Measurements from ENCODE around the gene ERFE.
"Not testable (repeated sequence)": the region's sequence is repeated elsewhere in the genome, so short reads cannot be mapped to it uniquely, and the experiment has no call there.

Gene ERFE, protein sequence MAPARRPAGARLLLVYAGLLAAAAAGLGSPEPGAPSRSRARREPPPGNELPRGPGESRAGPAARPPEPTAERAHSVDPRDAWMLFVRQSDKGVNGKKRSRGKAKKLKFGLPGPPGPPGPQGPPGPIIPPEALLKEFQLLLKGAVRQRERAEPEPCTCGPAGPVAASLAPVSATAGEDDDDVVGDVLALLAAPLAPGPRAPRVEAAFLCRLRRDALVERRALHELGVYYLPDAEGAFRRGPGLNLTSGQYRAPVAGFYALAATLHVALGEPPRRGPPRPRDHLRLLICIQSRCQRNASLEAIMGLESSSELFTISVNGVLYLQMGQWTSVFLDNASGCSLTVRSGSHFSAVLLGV
- total RNA-seq, result 0 to 0.21 reads per million in 2 donors

- DNase-seq, result peak; percentile 18
Measured at GRCh38 chr2:238158509-238159070, at the start of gene ERFE. TSS of gene ERFE (plus strand) at chr2:238158970. CDS start at chr2:238159008, 38 bp downstream.

DNA sequence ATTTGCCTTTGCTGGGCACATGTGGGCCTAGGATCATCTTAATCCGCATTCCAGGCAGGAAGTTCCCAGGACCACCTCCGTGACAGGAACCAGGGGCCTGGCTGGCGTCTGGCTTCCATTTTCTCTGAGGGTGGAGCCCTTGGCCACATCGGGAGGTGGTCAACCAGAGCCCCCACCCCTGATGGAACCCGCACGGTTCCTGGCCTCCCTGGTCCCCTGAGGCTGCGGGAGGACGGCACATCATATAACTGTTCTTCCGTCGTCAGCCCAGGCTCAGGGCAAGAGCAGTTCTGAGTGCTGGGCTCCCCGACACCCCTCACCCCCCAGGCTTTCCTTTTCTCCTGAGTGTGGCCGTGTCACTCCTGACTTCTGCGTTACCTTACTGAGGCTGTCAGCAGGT lies 45.2 kb upstream of the ERFE start:
- DNase-seq, result no peak

DNA sequence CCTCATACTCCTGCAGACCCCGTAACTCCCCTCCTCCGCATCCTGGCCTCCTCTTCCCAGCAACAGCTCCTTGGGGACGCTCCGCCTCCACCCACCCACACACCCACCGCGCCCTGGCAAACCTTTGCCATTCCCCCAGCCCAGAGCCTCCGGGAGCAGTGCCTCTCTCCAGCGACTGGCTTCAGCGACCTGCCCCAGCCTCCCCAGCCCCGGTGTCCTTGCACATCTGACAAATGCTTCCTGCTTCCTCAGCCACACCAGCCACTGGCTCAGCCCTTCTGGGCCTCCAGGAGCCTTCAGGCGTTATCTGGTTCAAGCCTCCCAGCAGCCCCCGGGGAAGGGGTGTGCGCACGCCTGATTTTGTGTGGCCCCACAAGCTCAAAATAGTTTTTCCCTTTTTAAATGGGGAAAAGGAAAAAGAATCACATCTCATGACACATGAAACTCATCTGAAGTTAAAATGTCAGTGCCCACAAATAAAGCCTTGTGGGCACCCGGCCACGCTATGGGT lies 44.4 kb upstream of the ERFE start:
- no peak for DNase-seq

DNA sequence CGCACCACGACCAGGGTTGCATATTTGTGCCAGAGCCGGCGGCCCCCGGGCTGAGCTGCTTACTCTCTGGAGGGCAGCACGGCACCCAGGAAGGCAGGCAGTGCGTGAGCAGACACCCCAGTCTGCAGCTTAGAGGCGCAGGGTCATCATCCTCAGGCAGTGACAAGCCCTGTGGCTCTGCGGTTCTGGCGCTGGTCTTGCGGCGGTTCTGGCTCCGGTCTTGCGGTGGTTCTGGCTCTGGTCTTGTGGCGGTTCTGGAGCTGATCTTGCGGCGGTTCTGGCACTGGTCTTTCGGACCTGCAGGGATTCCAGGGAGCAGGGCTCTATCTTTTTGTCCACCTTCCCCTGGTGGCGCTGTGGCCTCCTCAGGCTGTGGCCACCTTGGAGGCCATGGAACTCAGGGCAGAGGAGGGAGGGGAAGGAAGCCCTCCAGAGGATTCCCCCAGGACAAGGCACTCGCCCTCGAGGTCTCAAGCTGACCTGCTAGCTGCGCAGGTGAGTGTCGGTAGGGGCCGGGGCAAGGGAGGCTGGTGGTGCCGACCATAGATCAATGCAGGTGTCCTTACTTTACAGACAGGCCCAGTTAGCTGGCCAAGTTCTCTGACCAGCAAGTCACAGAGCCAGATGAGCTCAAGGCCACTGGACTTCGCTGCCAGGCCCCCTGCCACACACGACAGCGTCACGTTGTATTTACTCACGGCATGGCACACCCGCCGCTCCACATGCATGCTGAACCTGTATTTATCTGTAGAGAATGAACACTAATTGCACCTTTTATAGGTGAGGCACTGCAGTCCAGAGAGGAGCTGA lies 43.7 kb upstream of the ERFE start:
- DNase-seq, result no peak

GRCh38 chr2:238115709-238116108 lies 43.1 kb upstream of the ERFE start:
- DNase-seq, result not testable (repeated sequence)

GRCh38 chr2:238116298-238117198 lies 42.2 kb upstream of the ERFE start:
- no peak for DNase-seq

GRCh38 chr2:238117199-238118154 lies 41.3 kb upstream of the ERFE start:
- DNase-seq, result no peak

GRCh38 chr2:238119756-238120462 lies 38.9 kb upstream of the ERFE start:
- DNase-seq, result no peak

DNA sequence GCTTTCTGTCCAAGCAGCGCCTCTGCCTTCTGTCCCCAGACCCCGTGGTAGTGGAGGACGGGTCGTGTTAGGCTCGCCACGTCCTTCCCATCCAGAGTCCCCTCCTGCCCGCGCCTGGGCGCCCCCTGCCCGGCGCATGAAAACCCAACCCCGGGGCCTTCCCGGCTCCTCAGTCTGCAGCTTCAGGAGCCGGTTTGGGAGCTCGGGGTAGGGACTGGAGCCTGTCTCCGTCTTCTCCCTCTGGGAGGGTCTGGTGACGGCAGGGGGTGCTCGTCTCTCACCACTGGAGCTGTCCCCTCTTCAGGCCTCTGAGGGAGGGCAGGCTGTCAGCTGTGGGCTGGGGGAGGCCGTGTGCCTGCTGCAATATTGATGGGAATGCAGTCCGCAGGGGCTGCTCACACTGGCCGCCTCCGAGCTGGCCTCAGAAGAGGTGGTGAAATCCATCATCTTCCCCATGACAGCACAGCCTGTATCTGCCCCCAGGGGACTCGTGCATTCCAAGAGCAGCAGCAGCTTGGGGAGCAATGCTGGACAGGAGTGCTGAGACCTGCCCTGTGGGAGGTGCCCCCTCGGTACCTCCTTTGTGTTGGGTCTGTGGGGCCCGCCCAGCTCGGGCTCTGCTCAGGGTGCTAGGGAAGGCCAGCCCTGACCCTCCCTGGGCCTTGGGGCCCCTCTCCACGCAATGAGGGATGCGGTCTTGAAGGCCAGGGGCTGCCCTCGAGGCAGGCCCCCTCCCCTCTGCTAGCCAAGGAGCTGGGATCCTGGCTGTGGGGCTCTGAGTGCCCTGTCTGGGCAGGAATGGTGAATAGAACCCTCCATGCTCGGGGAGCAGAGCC lies 38.1 kb upstream of the ERFE start:
- DNase-seq, result no peak

DNA sequence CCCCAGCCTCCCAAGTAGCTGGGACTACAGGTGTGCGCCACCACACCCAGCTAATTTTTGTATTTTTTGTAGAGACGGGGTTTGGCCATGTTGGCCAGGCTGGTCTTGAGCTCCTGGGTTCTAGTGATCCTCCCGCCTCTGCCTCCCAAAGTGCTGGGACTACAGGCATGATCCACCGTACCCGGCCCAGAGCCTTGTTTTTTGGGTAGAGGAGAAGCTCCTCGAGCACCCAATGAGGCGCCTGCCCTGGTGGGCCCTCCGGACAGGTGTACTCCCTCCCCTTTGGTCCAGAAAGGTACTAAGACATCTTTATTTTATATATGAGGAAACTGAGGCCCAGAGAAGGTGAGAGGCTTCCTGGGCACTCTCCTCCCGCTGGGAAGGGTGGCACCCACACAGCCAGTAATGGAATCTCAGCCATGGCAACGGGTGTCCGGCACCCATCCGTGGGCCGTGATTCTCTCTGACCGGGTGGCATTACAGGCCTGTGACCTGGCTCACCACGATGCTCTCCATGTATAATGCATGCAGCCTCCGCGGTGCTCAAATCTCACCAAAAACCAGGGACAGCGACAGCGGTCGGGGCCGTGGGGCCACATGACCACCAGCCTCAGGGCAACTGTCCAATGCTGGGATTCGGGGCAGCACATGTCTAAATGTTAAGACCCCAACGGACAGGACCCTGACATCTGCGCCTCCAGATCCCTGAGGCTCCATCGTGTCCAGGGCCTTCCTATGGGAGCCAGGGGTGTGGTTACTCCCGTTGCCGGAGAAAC lies 37.1 kb upstream of the ERFE start:
- DNase-seq, result no peak

DNA sequence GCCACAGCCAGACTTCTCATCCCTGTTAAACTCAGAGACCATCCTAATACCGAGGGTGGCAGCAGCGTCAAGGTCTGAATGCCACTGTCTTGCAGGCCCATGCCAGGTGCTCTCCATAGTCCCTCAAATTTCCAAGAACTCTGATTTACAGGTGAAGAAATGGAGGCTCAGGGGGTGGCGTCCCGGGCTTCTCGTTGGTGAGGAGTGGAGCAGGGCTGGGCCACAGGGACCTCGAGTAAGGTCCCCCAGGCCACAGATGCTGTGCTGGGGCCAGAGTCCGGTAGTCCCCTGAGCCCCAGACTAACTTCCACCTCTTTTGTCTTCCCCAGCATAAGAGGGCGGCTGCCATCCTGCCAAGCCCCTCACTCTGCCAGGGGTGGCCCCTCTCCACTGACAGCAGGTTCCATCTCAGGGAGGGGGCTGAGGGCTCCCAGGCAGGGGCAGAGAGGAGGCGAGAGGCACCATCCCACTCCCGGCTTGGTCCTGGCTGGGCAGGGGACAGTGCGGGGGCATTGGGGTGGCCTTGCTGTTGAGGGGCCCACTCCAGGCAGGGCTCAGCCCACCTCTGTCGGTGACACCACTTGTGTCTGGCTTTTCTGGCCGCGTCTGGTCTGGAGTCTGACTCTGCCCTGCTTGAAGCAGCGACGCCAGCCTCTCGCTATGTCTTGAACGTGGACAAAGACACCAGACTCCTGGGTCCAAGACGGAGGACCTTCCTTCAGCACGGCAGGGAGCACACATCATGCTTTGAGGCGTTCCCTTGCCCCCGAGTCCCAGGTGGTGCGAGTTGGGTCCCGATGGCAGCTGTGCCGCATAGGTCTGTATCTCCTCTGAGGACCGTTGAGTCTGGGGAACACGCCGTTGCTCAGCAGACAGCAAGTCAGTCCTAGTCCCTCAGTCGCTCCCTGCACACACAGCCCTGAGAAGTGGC lies 36.2 kb upstream of the ERFE start:
- no peak for DNase-seq

GRCh38 chr2:238123218-238123971 lies 35.4 kb upstream of the ERFE start:
- DNase-seq, result no peak

- DNase-seq, result no peak
Measured at GRCh38 chr2:238123991-238124470, 34.7 kb upstream of the ERFE start.

DNA sequence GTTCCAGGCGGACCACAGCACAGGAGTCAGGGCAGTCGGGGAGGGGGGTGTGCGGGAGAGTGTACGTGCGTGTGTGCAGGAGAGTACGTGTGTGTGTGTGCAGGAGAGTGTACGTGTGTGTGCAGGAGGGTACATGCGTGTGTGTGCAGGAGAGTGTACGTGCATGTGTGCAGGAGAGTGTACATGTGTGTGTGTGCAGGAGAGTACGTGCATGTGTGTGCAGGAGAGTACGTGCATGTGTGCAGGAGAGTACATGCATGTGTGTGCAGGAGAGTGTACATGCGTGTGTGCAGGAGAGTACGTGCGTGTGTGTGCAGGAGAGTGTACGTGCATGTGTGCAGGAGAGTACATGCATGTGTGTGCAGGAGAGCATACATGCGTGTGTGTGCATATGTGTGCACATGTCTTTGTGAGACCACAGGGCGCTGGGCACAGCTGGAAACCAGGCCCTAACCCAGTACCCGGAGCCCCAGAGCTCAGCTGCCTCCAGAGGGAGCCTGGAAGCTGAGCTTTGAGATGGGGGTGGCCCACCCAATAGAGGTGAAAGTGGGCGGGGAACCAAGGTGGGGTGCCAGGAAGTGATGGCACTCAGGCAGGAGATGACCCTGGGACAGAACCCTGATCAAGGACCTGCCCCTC lies 34.2 kb upstream of the ERFE start:
- DNase-seq, result no peak

GRCh38 chr2:238125127-238125885 lies 33.5 kb upstream of the ERFE start:
- DNase-seq, result no peak

All from T-helper 9 cell (primary cell).